K562 (cell line): ENCODE data around the gene AMBRA1. TPM values are rescaled to one million over a fixed set of nuclear protein-coding genes. Genes with fewer than 3 reads are reported as not detected.

Source experiments
- ASH1L ChIP-seq: fragments of 450-650 bp; IDR thresholded peaks from 2 replicates; pipeline ENCODE4 v1.6.1; 2018; ENCODE audit warnings: borderline replicate concordance, mild to moderate bottlenecking, low read depth; ENCODE audit not compliant: partially characterized antibody
- C11orf30 ChIP-seq: fragments of 450-650 bp; IDR thresholded peaks from 2 replicates; pipeline ENCODE4 v1.6.1; 2016; ENCODE audit warnings: low read depth, mild to moderate bottlenecking
- EP400 ChIP-seq: fragments of 450-650 bp; IDR thresholded peaks from 2 replicates; pipeline ENCODE4 v1.6.1; 2017; ENCODE audit warnings: antibody characterized with exemption, mild to moderate bottlenecking, moderate library complexity
- MTA1 ChIP-seq: fragments of 450-650 bp; IDR thresholded peaks from 2 replicates; pipeline ENCODE4 v1.6.1; 2017; ENCODE audit warnings: borderline replicate concordance
- OTX1 ChIP-seq: fragments of 450-650 bp; formaldehyde crosslinking; IDR thresholded peaks from 2 replicates; pipeline ENCODE4 v1.4.0; 2022; ENCODE audit warnings: mild to moderate bottlenecking
- PHF20 ChIP-seq: fragments of 450-650 bp; IDR thresholded peaks from 2 replicates; pipeline ENCODE4 v1.6.1; 2018; ENCODE audit not compliant: partially characterized antibody
- POLR2G ChIP-seq: fragments of 200-400 bp; formaldehyde crosslinking; IDR thresholded peaks from 2 replicates; pipeline ENCODE4 v1.6.1; 2017; ENCODE audit warnings: low read depth, mild to moderate bottlenecking, antibody characterized with exemption, low read length, moderate library complexity
- SNIP1 ChIP-seq: fragments of 450-650 bp; IDR thresholded peaks from 2 replicates; pipeline ENCODE4 v1.7.1; 2017; ENCODE audit warnings: low read depth, mild to moderate bottlenecking
- polyA plus RNA-seq, 8 experiments: library from polyadenylated mRNA; depleted of rRNA in 4 of 8; stranded (reverse) in 5 of 8; unstranded in 3 of 8; fragments of >200 nt; fragmentation: Nextera tagmentation in 2 of 8; fragmentation: Illumina TruSeq in 1 of 8; extraction: Ambion mirVana in 2 of 8; extraction: Trizol in 1 of 8; gene quantifications; 2 replicates each; pipeline versions ENCODE4 v1.2.1 to v1.2.3, GENCODE V29; 2011 to 2014; ENCODE audit warnings: inconsistent platforms in 1 of 8, missing spikeins in 1 of 8
- total RNA-seq, 7 experiments: library from RNA; depleted of rRNA in 6 of 7; stranded (reverse); fragments of >200 nt in 6 of 7; fragmentation: Illumina TruSeq in 2 of 7; extraction: Trizol in 2 of 7; gene quantifications; 2 replicates each; pipeline versions ENCODE4 v1.2.1 to v1.2.3, GENCODE V29; 2011 to 2021; ENCODE audit warnings: low replicate concordance in 1 of 7
- TF ChIP-seq, protein P1 (sequence below): fragments of 250-450 bp; sonication (Bioruptor Pico); IDR thresholded peaks from 2 replicates; pipeline ENCODE4 v1.5.0; 2020; ENCODE audit warnings: mild to moderate bottlenecking, borderline replicate concordance
- TF ChIP-seq, protein P2 (sequence below): fragments of 450-650 bp; IDR thresholded peaks from 2 replicates; pipeline ENCODE4 v1.6.1; 2016; ENCODE audit warnings: mild to moderate bottlenecking, moderate library complexity

AMBRA1 gene
- total and polyA plus RNA-seq, 9 of the 15 experiments (the other 6 are each of a cell fraction or from before 2014, with no cell fraction given), result 0.15 to 24.5 (median 13.0) TPM

DNA sequence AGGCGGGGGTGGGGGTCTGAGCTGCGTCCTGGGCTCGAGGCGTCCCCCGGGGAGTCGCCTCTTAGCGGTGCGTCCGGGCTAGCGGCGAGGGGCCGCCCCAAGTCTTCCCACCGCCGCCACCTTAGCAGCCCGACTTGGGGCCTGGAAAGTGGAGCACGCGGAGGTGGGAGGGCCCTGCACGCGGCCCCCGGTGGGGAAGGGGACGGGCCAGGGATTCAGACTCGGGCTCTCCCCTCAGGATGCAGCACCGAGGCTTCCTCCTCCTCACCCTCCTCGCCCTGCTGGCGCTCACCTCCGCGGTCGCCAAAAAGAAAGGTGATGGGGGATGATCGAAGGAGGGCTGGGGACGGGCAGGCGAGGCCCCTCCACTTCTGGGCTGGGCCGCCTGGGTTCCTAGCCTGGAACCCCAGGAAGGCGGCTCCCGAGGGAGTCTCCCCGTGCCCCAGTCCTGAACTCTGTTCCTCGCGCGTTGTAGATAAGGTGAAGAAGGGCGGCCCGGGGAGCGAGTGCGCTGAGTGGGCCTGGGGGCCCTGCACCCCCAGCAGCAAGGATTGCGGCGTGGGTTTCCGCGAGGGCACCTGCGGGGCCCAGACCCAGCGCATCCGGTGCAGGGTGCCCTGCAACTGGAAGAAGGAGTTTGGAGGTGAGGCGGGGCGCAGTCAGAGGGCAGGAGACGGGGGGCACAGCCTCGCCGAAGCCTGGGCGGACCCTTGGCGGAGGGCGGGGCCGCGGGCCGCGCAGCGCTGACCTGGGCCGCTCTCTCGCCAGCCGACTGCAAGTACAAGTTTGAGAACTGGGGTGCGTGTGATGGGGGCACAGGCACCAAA, 211.8 kb downstream of the AMBRA1 start (continued):
- TF ChIP-seq SNIP1, result no peak
- no peak for TF ChIP-seq OTX1 (CRISPR knock-in tag)
- TF ChIP-seq EP400, result peak; percentile 70; the same call in 1 of the 2 replicates
- no peak for TF ChIP-seq MTA1
- no peak for TF ChIP-seq PHF20
- TF ChIP-seq, protein P1, sequence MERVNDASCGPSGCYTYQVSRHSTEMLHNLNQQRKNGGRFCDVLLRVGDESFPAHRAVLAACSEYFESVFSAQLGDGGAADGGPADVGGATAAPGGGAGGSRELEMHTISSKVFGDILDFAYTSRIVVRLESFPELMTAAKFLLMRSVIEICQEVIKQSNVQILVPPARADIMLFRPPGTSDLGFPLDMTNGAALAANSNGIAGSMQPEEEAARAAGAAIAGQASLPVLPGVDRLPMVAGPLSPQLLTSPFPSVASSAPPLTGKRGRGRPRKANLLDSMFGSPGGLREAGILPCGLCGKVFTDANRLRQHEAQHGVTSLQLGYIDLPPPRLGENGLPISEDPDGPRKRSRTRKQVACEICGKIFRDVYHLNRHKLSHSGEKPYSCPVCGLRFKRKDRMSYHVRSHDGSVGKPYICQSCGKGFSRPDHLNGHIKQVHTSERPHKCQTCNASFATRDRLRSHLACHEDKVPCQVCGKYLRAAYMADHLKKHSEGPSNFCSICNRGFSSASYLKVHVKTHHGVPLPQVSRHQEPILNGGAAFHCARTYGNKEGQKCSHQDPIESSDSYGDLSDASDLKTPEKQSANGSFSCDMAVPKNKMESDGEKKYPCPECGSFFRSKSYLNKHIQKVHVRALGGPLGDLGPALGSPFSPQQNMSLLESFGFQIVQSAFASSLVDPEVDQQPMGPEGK (CRISPR knock-in tag), result no peak
- TF ChIP-seq, protein P2, sequence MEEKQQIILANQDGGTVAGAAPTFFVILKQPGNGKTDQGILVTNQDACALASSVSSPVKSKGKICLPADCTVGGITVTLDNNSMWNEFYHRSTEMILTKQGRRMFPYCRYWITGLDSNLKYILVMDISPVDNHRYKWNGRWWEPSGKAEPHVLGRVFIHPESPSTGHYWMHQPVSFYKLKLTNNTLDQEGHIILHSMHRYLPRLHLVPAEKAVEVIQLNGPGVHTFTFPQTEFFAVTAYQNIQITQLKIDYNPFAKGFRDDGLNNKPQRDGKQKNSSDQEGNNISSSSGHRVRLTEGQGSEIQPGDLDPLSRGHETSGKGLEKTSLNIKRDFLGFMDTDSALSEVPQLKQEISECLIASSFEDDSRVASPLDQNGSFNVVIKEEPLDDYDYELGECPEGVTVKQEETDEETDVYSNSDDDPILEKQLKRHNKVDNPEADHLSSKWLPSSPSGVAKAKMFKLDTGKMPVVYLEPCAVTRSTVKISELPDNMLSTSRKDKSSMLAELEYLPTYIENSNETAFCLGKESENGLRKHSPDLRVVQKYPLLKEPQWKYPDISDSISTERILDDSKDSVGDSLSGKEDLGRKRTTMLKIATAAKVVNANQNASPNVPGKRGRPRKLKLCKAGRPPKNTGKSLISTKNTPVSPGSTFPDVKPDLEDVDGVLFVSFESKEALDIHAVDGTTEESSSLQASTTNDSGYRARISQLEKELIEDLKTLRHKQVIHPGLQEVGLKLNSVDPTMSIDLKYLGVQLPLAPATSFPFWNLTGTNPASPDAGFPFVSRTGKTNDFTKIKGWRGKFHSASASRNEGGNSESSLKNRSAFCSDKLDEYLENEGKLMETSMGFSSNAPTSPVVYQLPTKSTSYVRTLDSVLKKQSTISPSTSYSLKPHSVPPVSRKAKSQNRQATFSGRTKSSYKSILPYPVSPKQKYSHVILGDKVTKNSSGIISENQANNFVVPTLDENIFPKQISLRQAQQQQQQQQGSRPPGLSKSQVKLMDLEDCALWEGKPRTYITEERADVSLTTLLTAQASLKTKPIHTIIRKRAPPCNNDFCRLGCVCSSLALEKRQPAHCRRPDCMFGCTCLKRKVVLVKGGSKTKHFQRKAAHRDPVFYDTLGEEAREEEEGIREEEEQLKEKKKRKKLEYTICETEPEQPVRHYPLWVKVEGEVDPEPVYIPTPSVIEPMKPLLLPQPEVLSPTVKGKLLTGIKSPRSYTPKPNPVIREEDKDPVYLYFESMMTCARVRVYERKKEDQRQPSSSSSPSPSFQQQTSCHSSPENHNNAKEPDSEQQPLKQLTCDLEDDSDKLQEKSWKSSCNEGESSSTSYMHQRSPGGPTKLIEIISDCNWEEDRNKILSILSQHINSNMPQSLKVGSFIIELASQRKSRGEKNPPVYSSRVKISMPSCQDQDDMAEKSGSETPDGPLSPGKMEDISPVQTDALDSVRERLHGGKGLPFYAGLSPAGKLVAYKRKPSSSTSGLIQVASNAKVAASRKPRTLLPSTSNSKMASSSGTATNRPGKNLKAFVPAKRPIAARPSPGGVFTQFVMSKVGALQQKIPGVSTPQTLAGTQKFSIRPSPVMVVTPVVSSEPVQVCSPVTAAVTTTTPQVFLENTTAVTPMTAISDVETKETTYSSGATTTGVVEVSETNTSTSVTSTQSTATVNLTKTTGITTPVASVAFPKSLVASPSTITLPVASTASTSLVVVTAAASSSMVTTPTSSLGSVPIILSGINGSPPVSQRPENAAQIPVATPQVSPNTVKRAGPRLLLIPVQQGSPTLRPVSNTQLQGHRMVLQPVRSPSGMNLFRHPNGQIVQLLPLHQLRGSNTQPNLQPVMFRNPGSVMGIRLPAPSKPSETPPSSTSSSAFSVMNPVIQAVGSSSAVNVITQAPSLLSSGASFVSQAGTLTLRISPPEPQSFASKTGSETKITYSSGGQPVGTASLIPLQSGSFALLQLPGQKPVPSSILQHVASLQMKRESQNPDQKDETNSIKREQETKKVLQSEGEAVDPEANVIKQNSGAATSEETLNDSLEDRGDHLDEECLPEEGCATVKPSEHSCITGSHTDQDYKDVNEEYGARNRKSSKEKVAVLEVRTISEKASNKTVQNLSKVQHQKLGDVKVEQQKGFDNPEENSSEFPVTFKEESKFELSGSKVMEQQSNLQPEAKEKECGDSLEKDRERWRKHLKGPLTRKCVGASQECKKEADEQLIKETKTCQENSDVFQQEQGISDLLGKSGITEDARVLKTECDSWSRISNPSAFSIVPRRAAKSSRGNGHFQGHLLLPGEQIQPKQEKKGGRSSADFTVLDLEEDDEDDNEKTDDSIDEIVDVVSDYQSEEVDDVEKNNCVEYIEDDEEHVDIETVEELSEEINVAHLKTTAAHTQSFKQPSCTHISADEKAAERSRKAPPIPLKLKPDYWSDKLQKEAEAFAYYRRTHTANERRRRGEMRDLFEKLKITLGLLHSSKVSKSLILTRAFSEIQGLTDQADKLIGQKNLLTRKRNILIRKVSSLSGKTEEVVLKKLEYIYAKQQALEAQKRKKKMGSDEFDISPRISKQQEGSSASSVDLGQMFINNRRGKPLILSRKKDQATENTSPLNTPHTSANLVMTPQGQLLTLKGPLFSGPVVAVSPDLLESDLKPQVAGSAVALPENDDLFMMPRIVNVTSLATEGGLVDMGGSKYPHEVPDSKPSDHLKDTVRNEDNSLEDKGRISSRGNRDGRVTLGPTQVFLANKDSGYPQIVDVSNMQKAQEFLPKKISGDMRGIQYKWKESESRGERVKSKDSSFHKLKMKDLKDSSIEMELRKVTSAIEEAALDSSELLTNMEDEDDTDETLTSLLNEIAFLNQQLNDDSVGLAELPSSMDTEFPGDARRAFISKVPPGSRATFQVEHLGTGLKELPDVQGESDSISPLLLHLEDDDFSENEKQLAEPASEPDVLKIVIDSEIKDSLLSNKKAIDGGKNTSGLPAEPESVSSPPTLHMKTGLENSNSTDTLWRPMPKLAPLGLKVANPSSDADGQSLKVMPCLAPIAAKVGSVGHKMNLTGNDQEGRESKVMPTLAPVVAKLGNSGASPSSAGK, result peak; percentile 83
- peak; percentile 79 for TF ChIP-seq POLR2G
- TF ChIP-seq C11orf30, result no peak
- TF ChIP-seq ASH1L, result no peak
